Stimulated activated CD4-positive, alpha-beta T cell treated with anti-CD3 and anti-CD28 coated beads, Interleukin-2, amount 100 ng/mL, for 24 hours (primary cell): Measurements from ENCODE around the gene PTPRM.

ENCODE experiments used
- DNase-seq, 2 donors: peaks; one replicate each; pipeline ENCODE4 v3.0.0-alpha.2; 2020

The PTPRM gene

GRCh38 chr18:8140841-8141501 is 573.9 kb downstream of the PTPRM start:
- no peak for DNase-seq

GRCh38 chr18:8142131-8142711 is 575.1 kb downstream of the PTPRM start:
- no peak for DNase-seq

DNA sequence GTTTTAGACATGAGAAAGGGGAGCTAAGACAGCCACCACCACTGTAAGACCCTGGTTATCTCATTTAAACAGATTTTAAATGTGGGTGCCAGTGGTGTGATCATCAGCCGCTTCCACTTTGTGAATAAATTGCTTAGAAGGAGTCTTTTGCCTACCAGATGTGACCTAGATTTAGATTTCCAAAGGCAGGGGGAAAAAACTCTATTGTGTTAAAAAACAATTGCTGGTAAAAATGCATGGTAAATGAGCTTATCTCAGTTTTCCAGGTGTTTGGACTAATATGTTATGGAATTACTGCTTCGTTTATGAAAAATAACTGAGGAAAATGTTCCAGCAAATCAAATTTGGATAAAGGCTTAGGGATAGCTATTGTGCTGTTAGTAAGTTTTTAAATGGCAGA is 575.8 kb downstream of the PTPRM start:
- no peak for DNase-seq

GRCh38 chr18:8151181-8151580 is 584.1 kb downstream of the PTPRM start:
- no peak for DNase-seq

GRCh38 chr18:8153887-8154583 is 586.9 kb downstream of the PTPRM start:
- no peak for DNase-seq

GRCh38 chr18:8162802-8163201 is 595.7 kb downstream of the PTPRM start:
- no peak for DNase-seq

DNA sequence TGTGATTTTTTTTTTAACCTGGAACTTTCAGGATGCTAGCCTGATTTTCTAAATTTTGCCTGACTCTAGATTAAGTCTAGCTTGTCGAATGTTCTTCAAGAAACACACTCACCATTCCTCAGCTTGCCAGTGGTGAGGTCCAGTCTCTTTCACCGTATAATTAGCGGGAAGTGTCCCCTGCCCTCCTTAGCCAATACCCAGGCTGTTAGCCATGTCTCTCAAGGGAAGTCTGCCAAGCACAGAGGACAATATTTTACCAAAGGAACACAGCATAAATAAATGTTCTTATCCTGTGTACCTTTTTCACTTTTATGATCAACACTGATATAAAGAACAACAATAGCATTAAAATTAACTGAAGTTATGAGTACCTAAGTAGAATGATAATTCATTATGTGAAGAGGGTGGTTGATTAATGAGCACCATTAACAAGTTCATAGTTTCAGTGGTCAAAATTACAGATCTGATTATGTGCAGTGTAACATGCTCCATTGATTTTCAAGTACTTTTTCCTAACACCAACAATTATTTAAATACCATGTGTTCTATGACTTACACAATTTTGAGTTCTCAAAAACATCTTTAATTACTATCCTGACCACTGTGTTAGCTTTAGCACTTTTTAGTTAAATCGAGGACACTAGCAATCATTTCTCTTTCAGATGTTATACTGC is 596.3 kb downstream of the PTPRM start:
- DNase-seq: no peak

DNA sequence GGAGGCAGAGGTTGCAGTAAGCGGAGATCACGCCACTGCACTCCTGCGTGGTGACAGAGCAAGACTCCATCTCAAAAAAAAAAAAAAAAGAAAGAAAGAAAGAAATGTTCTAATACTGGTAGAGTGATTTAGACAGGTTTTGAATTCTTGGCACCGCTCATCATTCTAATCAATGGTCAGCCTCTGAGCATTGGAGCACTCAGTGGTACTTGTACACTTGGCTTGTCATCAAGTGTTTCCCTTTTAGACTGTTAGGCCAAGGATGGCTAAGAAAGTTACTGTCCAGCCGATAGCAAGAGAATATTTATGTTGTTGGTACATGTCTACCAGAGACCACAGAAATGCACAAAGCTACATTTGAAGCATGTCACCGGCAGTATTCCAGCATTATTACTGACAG is 598.0 kb downstream of the PTPRM start:
- DNase-seq: no peak

DNA sequence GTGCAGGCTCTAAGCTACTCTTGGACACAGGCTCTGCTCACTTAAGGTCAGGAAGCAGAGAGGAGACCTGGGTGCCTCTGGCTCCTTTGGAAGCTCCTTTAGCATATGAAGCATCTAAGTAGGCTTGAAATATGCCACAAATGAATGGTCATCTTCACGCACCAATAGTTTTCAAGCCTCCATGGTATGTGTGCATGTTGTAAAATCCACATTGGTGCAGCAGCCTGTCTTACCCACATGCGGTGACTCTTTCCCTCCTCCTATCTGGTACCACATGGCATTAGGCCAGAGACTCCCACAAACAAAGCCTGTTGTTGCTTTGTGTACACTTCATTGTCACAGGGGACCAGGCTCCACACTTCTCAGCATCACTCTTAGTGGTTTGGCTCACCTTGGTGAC is 599.9 kb downstream of the PTPRM start:
- DNase-seq: no peak

DNA sequence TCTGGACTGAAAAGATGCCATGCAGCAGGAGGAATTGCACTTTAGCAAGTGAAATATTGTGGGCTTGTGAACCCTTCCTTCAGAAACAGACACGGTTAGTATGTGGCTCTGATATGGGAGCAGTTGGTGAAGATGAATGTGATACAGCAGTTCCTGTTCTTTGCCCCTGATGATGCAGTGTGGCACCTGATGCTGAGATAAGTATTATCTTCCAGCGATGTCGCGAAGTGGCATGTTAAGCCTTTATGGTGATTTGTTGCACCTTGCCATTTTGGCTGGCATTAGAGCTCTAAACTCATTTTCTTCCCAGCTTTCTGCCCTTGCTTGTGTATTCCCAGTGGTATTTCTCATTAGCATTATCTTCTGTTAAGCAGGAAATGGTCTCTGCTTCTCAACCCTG is 600.6 kb downstream of the PTPRM start:
- DNase-seq: no peak

GRCh38 chr18:8169722-8170121 is 602.6 kb downstream of the PTPRM start:
- DNase-seq: no peak

DNA sequence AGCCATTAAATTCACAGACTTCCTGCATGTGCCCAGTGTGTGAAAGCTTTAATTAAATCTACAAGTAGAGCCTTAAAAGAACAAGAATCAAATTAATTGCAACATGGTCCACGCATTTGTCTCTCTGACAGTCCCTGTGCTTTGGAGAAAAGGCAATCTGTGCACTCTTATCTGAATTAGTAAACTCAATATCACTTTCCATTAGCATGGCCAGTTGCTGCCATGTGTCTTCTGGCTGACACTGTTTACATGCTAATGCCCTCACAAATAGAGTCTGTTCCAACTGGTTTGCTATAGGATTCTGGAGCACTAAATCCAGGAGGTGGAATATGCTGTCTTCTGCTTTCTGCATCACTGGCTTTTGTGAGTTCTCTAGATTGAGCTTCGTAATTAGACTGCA is 607.7 kb downstream of the PTPRM start:
- DNase-seq: no peak

GRCh38 chr18:8175501-8176061 is 608.5 kb downstream of the PTPRM start:
- no peak for DNase-seq

GRCh38 chr18:8176109-8176508 is 609.0 kb downstream of the PTPRM start:
- DNase-seq: no peak

GRCh38 chr18:8176554-8176953 is 609.4 kb downstream of the PTPRM start:
- no peak for DNase-seq

DNA sequence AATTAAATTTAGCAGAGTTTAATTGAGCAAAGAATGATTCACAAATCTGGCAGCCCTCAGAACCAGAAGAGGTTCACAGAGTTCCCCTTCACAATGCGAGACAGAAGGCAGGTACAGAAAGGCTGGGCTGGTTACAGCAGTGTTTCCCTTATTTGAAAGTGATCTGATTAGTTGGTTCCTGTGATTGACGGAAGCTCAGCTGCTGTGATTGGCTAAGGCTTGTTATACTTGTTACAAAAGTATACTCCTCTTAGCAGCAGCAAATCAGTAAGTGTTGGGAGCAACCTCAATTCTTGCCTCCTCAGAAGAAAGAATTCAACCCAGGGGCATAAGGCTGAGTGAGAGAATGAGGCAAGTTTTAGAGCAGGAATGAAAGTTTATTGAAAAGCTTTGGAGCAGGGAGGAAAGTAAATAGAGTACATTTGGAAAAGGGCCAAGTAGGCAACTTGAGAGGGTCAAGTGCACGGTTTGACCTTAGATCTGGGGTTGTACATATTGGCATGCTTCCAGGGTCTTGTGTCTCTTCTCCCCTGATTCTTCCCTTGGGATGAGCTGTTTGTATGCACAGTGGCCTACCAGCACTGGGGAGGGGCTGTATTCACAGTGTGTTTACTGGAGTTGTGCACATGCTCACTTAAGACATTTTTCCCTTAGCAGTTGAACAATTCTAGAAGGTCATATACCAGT is 610.4 kb downstream of the PTPRM start:
- DNase-seq: no peak

- DNase-seq: no peak
These were observed 619.3 kb downstream of the PTPRM start for GRCh38 chr18:8186413-8186812.

GRCh38 chr18:8188184-8188583 is 621.1 kb downstream of the PTPRM start:
- DNase-seq: no peak

DNA sequence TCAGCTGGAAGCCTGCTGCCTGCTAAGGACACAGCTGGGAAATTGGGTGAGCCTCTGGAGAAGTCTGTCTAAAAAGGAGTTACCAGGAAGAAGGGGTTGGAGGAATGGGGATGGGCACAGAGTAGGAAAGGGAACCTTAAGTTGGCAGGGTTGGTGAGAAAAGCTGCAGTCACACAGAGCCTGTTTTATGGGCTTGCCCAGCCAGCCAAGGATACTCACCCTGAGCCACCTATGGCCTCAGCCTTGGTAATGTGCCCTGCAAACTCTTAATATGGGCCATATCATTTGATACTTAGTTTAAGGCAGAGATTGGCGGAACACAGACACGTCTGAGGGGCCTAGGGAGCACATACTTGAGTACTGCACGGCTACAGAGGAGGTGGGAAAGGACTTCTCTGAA is 623.9 kb downstream of the PTPRM start:
- no peak for DNase-seq

DNA sequence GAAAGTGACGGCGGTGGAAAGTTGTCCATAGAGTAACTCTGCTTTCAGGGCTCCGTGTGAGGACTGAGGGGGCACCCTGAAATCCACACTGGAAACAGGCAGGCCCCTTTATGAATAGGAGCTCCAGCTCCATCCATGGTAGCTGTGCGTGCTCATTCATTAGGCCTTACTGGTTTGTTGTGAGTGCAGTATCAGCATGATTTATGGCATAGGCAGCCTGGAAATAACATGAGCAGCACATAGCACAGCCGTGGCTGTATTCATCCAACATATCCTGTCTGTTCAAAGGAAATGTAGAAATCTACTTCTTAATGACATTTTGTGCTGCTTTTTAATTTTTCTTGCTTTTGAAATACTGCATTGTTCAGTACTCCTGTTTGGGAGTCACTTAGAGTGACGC is 627.3 kb downstream of the PTPRM start:
- DNase-seq: no peak

GRCh38 chr18:8196238-8196637 is 629.1 kb downstream of the PTPRM start:
- DNase-seq: no peak

DNA sequence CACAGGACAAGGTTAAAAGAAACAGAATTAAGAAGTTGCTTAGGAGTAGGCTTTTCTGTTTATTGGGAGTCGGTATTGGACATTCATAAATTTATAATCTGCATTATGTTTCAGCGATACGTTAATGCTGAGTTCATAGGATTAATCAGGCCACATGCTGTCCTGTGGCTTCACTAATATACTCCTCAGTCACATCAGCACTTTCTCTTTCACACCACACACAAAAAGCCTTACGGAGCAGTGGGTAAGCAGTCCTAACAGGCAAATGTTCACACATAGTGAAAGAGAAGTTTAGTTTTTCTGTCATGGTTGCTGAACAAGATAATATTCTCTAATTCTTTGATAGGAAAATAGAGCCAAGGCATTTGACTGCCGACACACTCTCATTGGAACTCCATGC is 630.4 kb downstream of the PTPRM start:
- no peak for DNase-seq

DNA sequence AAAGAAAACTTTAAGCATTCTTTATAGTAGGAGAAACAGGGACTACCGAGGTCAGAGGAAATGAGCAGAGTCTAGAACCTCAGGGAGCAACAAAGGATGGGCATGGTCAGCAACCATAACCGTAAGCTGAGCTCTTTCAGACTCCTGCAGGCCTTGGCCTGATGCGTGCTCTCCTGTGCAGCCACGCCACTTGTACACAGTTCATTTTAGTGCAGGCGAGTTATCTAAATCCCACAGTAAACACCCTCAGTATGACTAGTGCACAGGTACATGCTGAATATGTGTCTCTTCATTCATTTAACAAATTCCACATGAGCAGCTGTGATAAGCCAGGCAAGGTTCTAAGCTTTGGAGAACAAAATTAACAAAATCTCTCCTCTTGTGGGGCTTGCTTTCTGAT is 640.9 kb downstream of the PTPRM start:
- no peak for DNase-seq
